HG03571 (cell line): Measurements from ENCODE around the gene TMEM63C.

ENCODE experiments used
- ATAC-seq: cut with Tn5 transposase; IDR thresholded peaks from one replicate; pipeline ENCODE4 v1.9.1; 2021; ENCODE audit not compliant: unreplicated experiment

Gene TMEM63C

GRCh38 chr14:77181603-77182437 lies at the start of gene TMEM63C:
Gene TMEM63C (plus strand): TSS chr14:77181798. CDS start chr14:77218814, 37,016 bp downstream.
- ATAC-seq = no peak

- no peak for ATAC-seq
Measured at GRCh38 chr14:77131871-77132486, 49.6 kb upstream of the TMEM63C start.

- ATAC-seq = no peak
Measured at GRCh38 chr14:77133720-77134338, 47.8 kb upstream of the TMEM63C start.

- no peak for ATAC-seq
Measured at GRCh38 chr14:77139022-77139421, 42.6 kb upstream of the TMEM63C start.

- no peak for ATAC-seq
Measured at GRCh38 chr14:77139540-77140358, 41.8 kb upstream of the TMEM63C start.

GRCh38 chr14:77140359-77141213 lies 41.0 kb upstream of the TMEM63C start:
- ATAC-seq = no peak

GRCh38 chr14:77141214-77142004 lies 40.2 kb upstream of the TMEM63C start, which contains the start of gene ZDHHC22:
Gene ZDHHC22 (minus strand): TSS chr14:77141791. CDS start chr14:77139738, 2,053 bp downstream.
- no peak for ATAC-seq

GRCh38 chr14:77142005-77142800 lies 39.4 kb upstream of the TMEM63C start:
- ATAC-seq = no peak

- no peak for ATAC-seq
Measured at GRCh38 chr14:77143071-77143470, 38.5 kb upstream of the TMEM63C start.

GRCh38 chr14:77144412-77145115 lies 37.0 kb upstream of the TMEM63C start:
- no peak for ATAC-seq

- ATAC-seq = no peak
Measured at GRCh38 chr14:77145975-77146740, 35.4 kb upstream of the TMEM63C start.

GRCh38 chr14:77148510-77149231 lies 32.9 kb upstream of the TMEM63C start:
- ATAC-seq = no peak

- ATAC-seq = no peak
Measured at GRCh38 chr14:77151245-77151644, 30.4 kb upstream of the TMEM63C start.

GRCh38 chr14:77151918-77152588 lies 29.5 kb upstream of the TMEM63C start:
- no peak for ATAC-seq

- no peak for ATAC-seq
Measured at GRCh38 chr14:77153802-77154201, 27.8 kb upstream of the TMEM63C start.

GRCh38 chr14:77154421-77154820 lies 27.2 kb upstream of the TMEM63C start:
- no peak for ATAC-seq
